K562 (cell line): Measurements from ENCODE around the gene WASF2. TPM values are rescaled to one million over a fixed set of nuclear protein-coding genes. Genes with fewer than 3 reads are reported as not detected.

Experiments
- CTCFL ChIP-seq: IDR thresholded peaks from 2 replicates; pipeline ENCODE4 v1.6.1; 2011; ENCODE audit warnings: borderline replicate concordance, low read depth, mild to moderate bottlenecking, moderate library complexity, low read length; ENCODE audit not compliant: insufficient read depth, poor library complexity, severe bottlenecking
- HDAC1 ChIP-seq, 2 experiments: fragments of 450-650 bp; IDR thresholded peaks; 2 replicates each; pipeline ENCODE4 v1.6.1; 2016 to 2017; ENCODE audit warnings: inconsistent platforms in 1 of 2, mild to moderate bottlenecking in 1 of 2, moderate library complexity in 1 of 2
- KAT2B ChIP-seq: IDR thresholded peaks from one replicate; pipeline ENCODE4 v1.6.1; 2012; ENCODE audit warnings: low read depth, mild to moderate bottlenecking, control low read depth, inconsistent platforms, low read length, moderate library complexity
- NCOA6 ChIP-seq: fragments of 450-650 bp; IDR thresholded peaks from 2 replicates; pipeline ENCODE4 v1.6.1; 2017; ENCODE audit warnings: mild to moderate bottlenecking
- NKRF ChIP-seq: fragments of 450-650 bp; IDR thresholded peaks from 2 replicates; pipeline ENCODE4 v1.6.1; 2016; ENCODE audit warnings: borderline replicate concordance
- RBM17 ChIP-seq: fragments of 200-400 bp; formaldehyde crosslinking; IDR thresholded peaks from 2 replicates; pipeline ENCODE4 v1.6.1; 2017; ENCODE audit warnings: low read depth, mild to moderate bottlenecking, low read length, borderline replicate concordance
- ZBTB17 ChIP-seq: fragments of 450-650 bp; formaldehyde crosslinking; IDR thresholded peaks from 2 replicates; pipeline ENCODE4 v1.4.0; 2020; ENCODE audit warnings: mild to moderate bottlenecking
- ZBTB40 ChIP-seq, 2 experiments: fragments of 450-650 bp in 1 of 2; sonication (generic) in 1 of 2; formaldehyde crosslinking in 1 of 2; IDR thresholded peaks; 2 replicates each; pipeline versions ENCODE4 v1.7.1 to v1.9.0; 2016 to 2022; ENCODE audit warnings: inconsistent platforms in 1 of 2, mild to moderate bottlenecking in 1 of 2, missing genetic modification reagents in 1 of 2
- ZNF518B ChIP-seq: fragments of 250-450 bp; sonication (Bioruptor Pico); IDR thresholded peaks from 2 replicates; pipeline ENCODE4 v1.5.0; 2021; ENCODE audit warnings: mild to moderate bottlenecking, moderate library complexity
- polyA plus RNA-seq, 8 experiments: library from polyadenylated mRNA; depleted of rRNA in 4 of 8; stranded (reverse) in 5 of 8; unstranded in 3 of 8; fragments of >200 nt; fragmentation: Nextera tagmentation in 2 of 8; fragmentation: Illumina TruSeq in 1 of 8; extraction: Ambion mirVana in 2 of 8; extraction: Trizol in 1 of 8; gene quantifications; 2 replicates each; pipeline versions ENCODE4 v1.2.1 to v1.2.3, GENCODE V29; 2011 to 2014; ENCODE audit warnings: inconsistent platforms in 1 of 8, missing spikeins in 1 of 8
- total RNA-seq, 7 experiments: library from RNA; depleted of rRNA in 6 of 7; stranded (reverse); fragments of >200 nt in 6 of 7; fragmentation: Illumina TruSeq in 2 of 7; extraction: Trizol in 2 of 7; gene quantifications; 2 replicates each; pipeline versions ENCODE4 v1.2.1 to v1.2.3, GENCODE V29; 2011 to 2021; ENCODE audit warnings: low replicate concordance in 1 of 7

WASF2 gene
- total and polyA plus RNA-seq, 9 of the 15 experiments (the other 6 are each of a cell fraction or from before 2014, with no cell fraction given), result 8.2 to 163 (median 31.2) TPM

GRCh38 chr1:27388337-27389005 is 101.5 kb downstream of the WASF2 start (continued):
- TF ChIP-seq ZBTB40 (IDR thresholded peaks at IDR 0.05), result no peak
- no peak for TF ChIP-seq ZBTB40 (CRISPR knock-in tag; IDR thresholded peaks at IDR 0.05)
- TF ChIP-seq RBM17, result no peak
- no peak for TF ChIP-seq HDAC1 (IDR thresholded peaks at IDR 0.05)
- TF ChIP-seq NCOA6, result no peak
- no peak for TF ChIP-seq ZBTB17 (CRISPR knock-in tag)
- no peak for TF ChIP-seq ZNF518B (CRISPR knock-in tag)
- TF ChIP-seq KAT2B, result no peak
- TF ChIP-seq NKRF, result no peak
- no peak for TF ChIP-seq CTCFL
